Fibroblast of villous mesenchyme (primary cell): ENCODE measurements around the gene RPS27. TPM values are rescaled to one million over a fixed set of nuclear protein-coding genes. Genes with fewer than 3 reads are reported as not detected.

Experiments
- DNase-seq: peaks from one replicate; pipeline ENCODE4 v3.0.0-alpha.2; 2010; ENCODE audit warnings: low read depth
- H3K4me3 ChIP-seq: 2 replicates; pipeline ENCODE4 v1.5.1; 2011; ENCODE audit warnings: low read depth, mild to moderate bottlenecking, low read length
- CTCF ChIP-seq: IDR thresholded peaks from 2 replicates; pipeline ENCODE4 v1.5.1; 2012; ENCODE audit warnings: low read depth, mild to moderate bottlenecking, low read length; ENCODE audit not compliant: insufficient read depth
- total RNA-seq: library from RNA; depleted of rRNA; stranded (reverse); fragments of >200 nt; gene quantifications from 2 replicates; pipeline ENCODE4 v1.2.3, GENCODE V29; 2012

The RPS27 gene
- total RNA-seq, 1 donor, result 1,538 TPM

DNA sequence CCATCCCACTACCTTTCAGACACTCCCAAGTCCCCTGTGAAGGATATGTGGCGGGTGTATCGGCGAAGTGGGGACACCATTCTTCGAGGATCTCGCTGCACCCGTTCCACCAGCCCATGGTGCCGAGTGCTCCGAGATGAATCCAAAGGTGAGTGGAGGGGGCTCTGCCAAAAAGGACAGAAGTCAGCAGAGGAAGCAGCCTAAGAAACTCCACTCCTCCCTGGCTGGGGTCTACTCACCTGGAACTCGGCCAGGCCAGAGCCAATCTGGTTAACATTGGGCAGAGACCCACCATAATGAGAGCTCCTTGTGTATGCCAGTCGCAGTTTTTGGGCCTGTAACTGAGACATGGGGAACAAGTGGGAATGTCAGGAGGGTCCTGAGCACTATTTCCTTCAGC lies 35.7 kb upstream of the RPS27 start:
- TF ChIP-seq CTCF, result no peak
- DNase-seq, result no peak
- H3K4me3 ChIP-seq, result no peak overlapping the region

DNA sequence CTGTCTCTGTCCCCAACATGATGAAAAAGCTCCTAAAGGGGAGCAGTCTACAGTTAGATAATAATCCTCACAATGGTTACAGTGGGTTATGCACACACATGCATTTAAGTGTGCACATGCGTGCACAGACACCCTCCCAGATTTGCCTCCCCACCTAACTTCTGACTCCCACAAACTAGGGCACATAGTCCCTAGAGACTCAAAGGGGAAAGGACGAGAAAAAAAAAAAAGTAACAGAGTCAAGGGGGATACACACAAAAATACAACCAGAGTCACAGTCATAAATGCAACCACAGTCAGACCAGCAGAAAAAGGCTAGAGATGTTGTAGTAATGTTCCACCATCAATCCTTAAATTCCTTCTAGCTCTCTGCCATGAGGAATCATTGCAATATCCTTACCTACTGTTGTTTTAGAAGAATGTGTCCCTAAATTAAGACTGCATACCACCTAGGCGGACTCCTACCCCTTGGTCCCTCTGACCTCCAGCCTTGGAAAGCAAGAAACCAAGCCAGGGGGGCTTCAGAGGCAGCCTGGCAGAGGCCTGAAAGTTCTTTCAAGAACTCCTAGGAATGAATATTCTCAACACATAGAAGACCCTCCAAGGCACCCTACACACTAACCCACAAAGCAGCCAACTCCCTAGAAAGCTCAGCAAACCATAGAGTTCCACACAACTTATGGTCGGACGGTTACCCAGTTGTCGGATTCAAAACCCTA lies 33.4 kb upstream of the RPS27 start:
- no peak for TF ChIP-seq CTCF
- no peak for DNase-seq
- peak overlapping the region; percentile 97 for H3K4me3 ChIP-seq

- TF ChIP-seq CTCF, result no peak
- H3K4me3 ChIP-seq, result peak overlapping the region; percentile 97
- peak; percentile 38 for DNase-seq
Measured at GRCh38 chr1:153957744-153958110, 32.8 kb upstream of the RPS27 start.

GRCh38 chr1:153958111-153958960 lies 32.2 kb upstream of the RPS27 start, which contains the start of gene CRTC2:
Gene CRTC2, minus strand, starts transcription at chr1:153958612. Its CDS starts 115 bp downstream, at chr1:153958497.
- DNase-seq, result peak; percentile 99
- peak within 1 kb of the TSS; percentile 97 for H3K4me3 ChIP-seq
- no peak for TF ChIP-seq CTCF

GRCh38 chr1:153958961-153959260 lies 31.7 kb upstream of the RPS27 start:
- H3K4me3 ChIP-seq, result peak overlapping the region; percentile 34

DNA sequence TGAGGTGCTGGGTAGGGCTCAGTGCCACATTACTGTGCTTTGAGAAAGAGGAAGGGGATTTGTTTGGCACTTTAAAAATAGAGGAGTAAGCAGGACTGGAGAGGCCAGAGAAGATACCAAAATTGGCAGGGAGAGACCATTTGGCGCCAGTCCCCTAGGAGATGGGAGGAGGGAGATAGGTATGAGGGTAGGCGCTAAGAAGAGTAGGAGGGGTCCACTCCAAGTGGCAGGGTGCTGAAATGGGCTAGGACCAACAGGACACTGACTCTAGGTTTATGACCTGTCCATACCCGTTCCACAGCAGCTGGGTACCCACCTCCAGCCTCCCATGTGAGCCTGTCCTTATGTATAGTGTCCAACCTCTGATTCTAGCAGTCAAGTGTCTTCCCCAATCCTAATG lies 31.1 kb upstream of the RPS27 start:
- no peak for TF ChIP-seq CTCF
- DNase-seq, result no peak
- H3K4me3 ChIP-seq, result no peak overlapping the region

More at GRCh38 chr1:153958961-153959260, 31.7 kb upstream of the RPS27 start:
- TF ChIP-seq CTCF, result no peak
- no peak for DNase-seq
